HG03108 (cell line): ENCODE data around the gene GXYLT2.

Experiments
- ATAC-seq: cut with Tn5 transposase; IDR thresholded peaks from one replicate; pipeline ENCODE4 v1.9.1; 2021; ENCODE audit warnings: moderate library complexity; ENCODE audit not compliant: unreplicated experiment

GXYLT2 gene

DNA sequence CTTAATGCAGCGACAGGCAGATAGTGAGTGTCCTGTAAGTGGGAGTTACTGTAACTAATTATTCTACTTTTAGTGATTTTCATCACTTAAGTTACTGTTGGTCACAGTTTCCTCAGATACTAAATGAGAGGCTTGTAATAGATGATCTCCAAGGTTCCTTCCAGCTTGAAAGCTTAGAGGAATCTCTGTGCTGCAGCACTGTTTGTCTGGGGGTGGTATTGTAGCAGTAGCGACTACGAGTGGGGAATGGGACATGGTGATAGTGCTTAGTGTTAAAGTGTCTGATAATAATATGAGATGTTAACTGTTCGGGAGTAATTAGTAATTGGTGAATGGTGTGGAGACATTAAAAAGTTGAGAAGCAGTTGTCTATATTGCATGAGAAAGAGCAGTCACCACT is 121.2 kb downstream of the GXYLT2 start:
- ATAC-seq: no peak

- ATAC-seq: no peak
These were observed 121.9 kb downstream of the GXYLT2 start for GRCh38 chr3:73009750-73010149.

GRCh38 chr3:73010158-73010557 is 122.3 kb downstream of the GXYLT2 start:
- ATAC-seq: no peak

- no peak for ATAC-seq
These were observed 130.5 kb downstream of the GXYLT2 start for GRCh38 chr3:73018298-73018697.

- ATAC-seq: no peak
These were observed 131.1 kb downstream of the GXYLT2 start for GRCh38 chr3:73018790-73019441.

DNA sequence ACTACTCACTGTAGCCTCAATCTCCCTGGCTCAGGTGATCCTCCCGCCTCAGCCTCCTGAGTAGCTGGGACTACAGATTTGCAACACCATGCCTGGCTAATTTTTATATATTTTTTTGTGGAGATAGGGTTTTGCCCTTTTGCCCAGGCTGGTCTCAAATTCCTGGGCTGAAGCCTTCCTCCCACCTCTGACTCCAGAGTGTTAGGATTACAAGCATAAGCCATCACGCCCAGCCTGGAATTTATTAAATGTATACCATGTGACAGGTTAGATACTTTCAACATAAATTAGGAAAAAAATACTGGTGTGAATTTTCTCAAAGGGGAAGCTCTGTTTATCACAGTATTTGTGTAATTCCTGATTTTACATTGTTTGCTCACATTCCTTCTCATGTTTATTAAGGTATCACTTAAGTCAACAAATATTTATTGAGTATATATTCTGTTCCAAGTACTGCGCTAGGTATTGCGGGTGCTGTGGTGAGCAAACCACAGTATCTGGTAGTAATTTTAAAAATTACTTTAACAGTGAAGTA is 133.5 kb downstream of the GXYLT2 start:
- no peak for ATAC-seq

GRCh38 chr3:73024836-73025235 is 137.0 kb downstream of the GXYLT2 start:
- no peak for ATAC-seq

- no peak for ATAC-seq
These were observed 138.4 kb downstream of the GXYLT2 start for GRCh38 chr3:73026111-73026759.
